RWPE2 (cell line): Measurements from ENCODE around the gene MAN1A1.

Experiments
- ATAC-seq: fragments of 200-7000 bp; cut with Tn5 transposase; 3 replicates; pipeline ENCODE4 v1.9.1; 2021; ENCODE audit warnings: low read depth
- DNase-seq: peaks from one replicate; pipeline ENCODE4 v3.0.0-alpha.2; 2020; ENCODE audit warnings: low spot score
- H3K27ac ChIP-seq: fragments of 450-650 bp; 2 replicates; pipeline ENCODE4 v1.5.1; 2017; ENCODE audit warnings: mild to moderate bottlenecking; ENCODE audit not compliant: poor library complexity, severe bottlenecking
- H3K27me3 ChIP-seq: fragments of 250-450 bp; sonication (Bioruptor Pico); 2 replicates; pipeline ENCODE4 v1.5.1; 2021; ENCODE audit warnings: mild to moderate bottlenecking, moderate library complexity; ENCODE audit not compliant: insufficient read depth, poor library complexity, severe bottlenecking
- H3K36me3 ChIP-seq: fragments of 250-450 bp; sonication (Bioruptor Pico); 2 replicates; pipeline ENCODE4 v1.5.1; 2020; ENCODE audit warnings: low read depth, mild to moderate bottlenecking, moderate library complexity
- H3K4me1 ChIP-seq: fragments of 250-450 bp; sonication (Bioruptor Pico); 2 replicates; pipeline ENCODE4 v1.5.1; 2021; ENCODE audit warnings: mild to moderate bottlenecking, moderate library complexity; ENCODE audit not compliant: insufficient read depth, poor library complexity, severe bottlenecking
- H3K4me3 ChIP-seq: fragments of 250-450 bp; sonication (Bioruptor Pico); 2 replicates; pipeline ENCODE4 v1.5.1; 2021; ENCODE audit warnings: mild to moderate bottlenecking, moderate library complexity; ENCODE audit not compliant: severe bottlenecking
- H3K9me3 ChIP-seq: fragments of 250-450 bp; sonication (Bioruptor Pico); 2 replicates; pipeline ENCODE4 v1.5.1; 2021; ENCODE audit warnings: mild to moderate bottlenecking, moderate library complexity; ENCODE audit not compliant: severe bottlenecking
- TF ChIP-seq, protein P1 (sequence below): fragments of 450-650 bp; IDR thresholded peaks from one replicate; pipeline ENCODE4 v1.5.1; 2017; ENCODE audit warnings: mild to moderate bottlenecking, moderate library complexity; ENCODE audit not compliant: poor library complexity, severe bottlenecking

MAN1A1 gene

GRCh38 chr6:119331663-119332286, 17.8 kb downstream of the MAN1A1 start:
- H3K4me1 ChIP-seq: peaks cover 4% of the 10 kb centered on the region
- no peak overlapping the region for H3K27ac ChIP-seq
- no peaks in the 10 kb centered on the region for H3K9me3 ChIP-seq
- H3K36me3 ChIP-seq: no peaks in the 10 kb centered on the region
- TF ChIP-seq, protein P1, sequence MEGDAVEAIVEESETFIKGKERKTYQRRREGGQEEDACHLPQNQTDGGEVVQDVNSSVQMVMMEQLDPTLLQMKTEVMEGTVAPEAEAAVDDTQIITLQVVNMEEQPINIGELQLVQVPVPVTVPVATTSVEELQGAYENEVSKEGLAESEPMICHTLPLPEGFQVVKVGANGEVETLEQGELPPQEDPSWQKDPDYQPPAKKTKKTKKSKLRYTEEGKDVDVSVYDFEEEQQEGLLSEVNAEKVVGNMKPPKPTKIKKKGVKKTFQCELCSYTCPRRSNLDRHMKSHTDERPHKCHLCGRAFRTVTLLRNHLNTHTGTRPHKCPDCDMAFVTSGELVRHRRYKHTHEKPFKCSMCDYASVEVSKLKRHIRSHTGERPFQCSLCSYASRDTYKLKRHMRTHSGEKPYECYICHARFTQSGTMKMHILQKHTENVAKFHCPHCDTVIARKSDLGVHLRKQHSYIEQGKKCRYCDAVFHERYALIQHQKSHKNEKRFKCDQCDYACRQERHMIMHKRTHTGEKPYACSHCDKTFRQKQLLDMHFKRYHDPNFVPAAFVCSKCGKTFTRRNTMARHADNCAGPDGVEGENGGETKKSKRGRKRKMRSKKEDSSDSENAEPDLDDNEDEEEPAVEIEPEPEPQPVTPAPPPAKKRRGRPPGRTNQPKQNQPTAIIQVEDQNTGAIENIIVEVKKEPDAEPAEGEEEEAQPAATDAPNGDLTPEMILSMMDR: no peak
- no peak for ATAC-seq
- no peak for DNase-seq
- H3K27me3 ChIP-seq: no peaks in the 10 kb centered on the region
- no peak overlapping the region for H3K4me3 ChIP-seq

DNA sequence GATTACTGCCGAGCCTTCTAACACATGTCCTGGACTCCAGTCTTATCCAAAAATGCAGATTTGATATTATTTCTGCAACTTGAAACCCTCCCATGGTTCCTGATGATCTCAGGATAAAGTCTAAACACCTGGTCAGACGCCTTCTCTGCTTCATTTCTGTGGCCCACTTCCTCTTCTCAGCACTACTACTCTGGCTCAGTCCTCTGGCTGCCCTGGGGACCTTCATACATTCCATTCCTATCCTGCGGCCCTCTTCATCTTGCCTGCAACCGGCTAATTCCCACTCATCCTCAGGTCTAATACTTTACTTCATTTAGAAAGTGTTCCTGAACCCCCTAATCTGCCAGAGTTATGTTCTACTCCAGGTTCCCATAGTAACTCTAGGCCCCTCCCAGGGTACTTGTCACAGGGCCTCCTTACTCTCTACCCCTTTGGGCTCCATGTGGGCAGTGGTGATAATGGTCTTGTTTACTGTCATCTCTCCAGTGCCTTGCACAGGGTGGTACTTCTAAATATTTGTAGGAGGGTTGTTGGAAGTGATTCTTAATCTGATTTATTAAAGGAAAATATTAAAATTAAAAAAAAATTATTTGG, 18.9 kb downstream of the MAN1A1 start:
- no peak for ATAC-seq
- Histone ChIP-seq H3K9me3 (no peaks in the 10 kb centered on the region), H3K27ac (no peak overlapping the region), H3K27me3 (no peaks in the 10 kb centered on the region), H3K4me1 (no peaks in the 10 kb centered on the region), H3K4me3 (no peak overlapping the region), H3K36me3 (no peaks in the 10 kb centered on the region)
- TF ChIP-seq, protein P1: no peak
- no peak for DNase-seq

DNA sequence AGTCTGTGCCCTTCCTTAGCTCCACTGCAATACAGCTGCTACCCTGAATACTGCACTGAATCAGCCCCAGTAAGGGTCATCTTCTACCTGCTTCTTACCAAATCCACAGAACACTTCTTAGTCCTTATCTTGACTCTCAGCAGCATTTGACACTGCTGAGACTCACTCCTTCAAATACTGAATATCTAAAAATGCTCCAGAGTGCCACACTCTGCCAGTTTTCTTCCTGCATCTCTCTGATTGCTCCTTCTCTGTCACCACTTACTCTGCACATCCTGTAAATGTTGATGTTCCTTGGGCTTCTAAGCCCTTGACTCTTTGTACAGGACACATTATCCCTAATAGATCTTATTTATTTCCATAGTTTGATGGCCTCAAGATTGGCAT, 19.8 kb downstream of the MAN1A1 start:
- H3K4me1 ChIP-seq: no peaks in the 10 kb centered on the region
- no peaks in the 10 kb centered on the region for H3K27me3 ChIP-seq
- ATAC-seq: no peak
- no peak overlapping the region for H3K27ac ChIP-seq
- TF ChIP-seq, protein P1: no peak
- no peaks in the 10 kb centered on the region for H3K9me3 ChIP-seq
- H3K36me3 ChIP-seq: no peaks in the 10 kb centered on the region
- no peak overlapping the region for H3K4me3 ChIP-seq
- no peak for DNase-seq

DNA sequence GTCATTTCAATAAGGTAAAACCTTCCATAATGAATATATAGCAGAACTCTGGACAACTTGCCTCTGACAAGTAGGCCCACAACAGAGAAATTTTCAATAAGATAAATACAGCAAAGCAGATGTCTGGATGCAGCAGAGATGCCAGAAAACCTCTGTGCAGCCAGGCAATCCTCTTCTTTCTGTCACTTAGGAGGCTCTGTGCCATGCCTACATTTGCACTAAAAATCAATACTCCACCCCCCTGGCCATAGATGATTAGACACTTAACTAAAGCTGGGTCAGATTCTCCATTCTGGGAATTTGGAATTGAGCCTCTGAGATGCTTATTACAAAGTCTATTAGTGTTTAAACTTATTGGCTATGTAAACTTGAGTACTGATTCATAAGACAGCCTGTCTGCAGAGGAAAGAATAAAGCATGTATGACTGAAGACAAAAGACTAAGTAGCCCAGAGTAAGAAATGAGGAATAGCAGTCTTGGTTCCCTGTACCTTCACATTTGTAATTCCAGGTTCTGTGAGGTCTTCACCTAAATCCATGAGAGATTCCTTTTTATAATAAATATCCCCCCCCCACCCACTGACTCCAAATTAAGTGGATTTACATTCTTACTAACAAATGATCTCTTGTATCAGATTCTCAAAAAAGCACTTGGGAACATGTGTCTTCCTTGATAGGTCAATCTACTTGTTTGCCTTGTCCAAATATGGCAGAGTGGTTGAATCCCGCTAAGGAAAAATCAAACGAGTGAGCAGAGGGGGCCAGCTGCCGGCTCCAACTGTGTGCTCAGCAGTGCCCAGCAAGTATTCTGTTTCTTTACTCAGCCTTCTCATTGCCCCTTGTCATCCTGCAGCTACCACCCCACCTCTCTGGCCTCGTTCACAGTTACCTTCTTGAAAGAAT, 20.4 kb downstream of the MAN1A1 start:
- H3K36me3 ChIP-seq: no peaks in the 10 kb centered on the region
- H3K9me3 ChIP-seq: no peaks in the 10 kb centered on the region
- no peaks in the 10 kb centered on the region for H3K27me3 ChIP-seq
- H3K4me3 ChIP-seq: no peak overlapping the region
- ATAC-seq (no peak), DNase-seq (no peak)
- peaks cover 1% of the 10 kb centered on the region for H3K4me1 ChIP-seq
- TF ChIP-seq, protein P1: no peak
- no peak overlapping the region for H3K27ac ChIP-seq

DNA sequence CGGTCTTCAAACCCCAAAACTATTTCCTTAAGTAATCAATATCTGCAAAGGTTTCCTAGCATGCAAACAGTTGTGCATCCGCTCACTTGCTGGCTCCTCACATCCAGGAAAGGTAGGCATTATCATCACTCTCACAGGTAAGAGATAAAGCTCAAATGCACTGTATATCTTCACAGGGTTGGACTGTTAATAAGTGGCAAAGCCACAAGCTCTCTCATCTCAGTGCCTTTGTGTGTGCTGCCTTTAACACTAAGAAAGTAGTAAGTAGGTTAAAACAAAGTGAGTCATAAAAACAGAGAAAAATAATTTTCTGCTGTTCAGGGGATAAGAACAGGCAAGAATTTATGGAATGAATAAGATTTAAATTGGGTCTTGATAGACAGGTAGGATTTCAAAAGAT, 21.3 kb downstream of the MAN1A1 start:
- Histone ChIP-seq H3K4me1 (peaks cover 10% of the 10 kb centered on the region), H3K27ac (no peak overlapping the region), H3K4me3 (no peak overlapping the region), H3K9me3 (no peaks in the 10 kb centered on the region), H3K36me3 (no peaks in the 10 kb centered on the region), H3K27me3 (no peaks in the 10 kb centered on the region)
- DNase-seq (no peak), ATAC-seq (no peak)
- TF ChIP-seq, protein P1: no peak
